Cardiac septum (tissue), 1 donor: Measurements from ENCODE around the gene HOXA13. TPM values are rescaled to one million over a fixed set of nuclear protein-coding genes. Genes with fewer than 3 reads are reported as not detected.
A peak's percentile ranks its signal among the peaks of the same experiment; 100 is the strongest.

Experiments used
- DNase-seq: peaks from one replicate; pipeline ENCODE4 v3.0.0-alpha.2; 2020; ENCODE audit warnings: low spot score
- intact Hi-C: fragments of 100-400 bp; cut with DNase I; formaldehyde crosslinking; loops from one replicate; pipeline ENCODE4 v1.14.0; 2022
- total RNA-seq: library from RNA; stranded (reverse); fragmentation: NEBNext Ultra II Directional; extraction: Animal tissue kit (Norgen Biotek cat#: 25700); gene quantifications from one replicate; pipeline ENCODE4 v1.2.1, GENCODE V29; 2021
- donor health status: DM: no; HTN: no; CAD: no.

The HOXA13 gene
- total RNA-seq, 1 donor from 2014 or later, result not detected

DNA sequence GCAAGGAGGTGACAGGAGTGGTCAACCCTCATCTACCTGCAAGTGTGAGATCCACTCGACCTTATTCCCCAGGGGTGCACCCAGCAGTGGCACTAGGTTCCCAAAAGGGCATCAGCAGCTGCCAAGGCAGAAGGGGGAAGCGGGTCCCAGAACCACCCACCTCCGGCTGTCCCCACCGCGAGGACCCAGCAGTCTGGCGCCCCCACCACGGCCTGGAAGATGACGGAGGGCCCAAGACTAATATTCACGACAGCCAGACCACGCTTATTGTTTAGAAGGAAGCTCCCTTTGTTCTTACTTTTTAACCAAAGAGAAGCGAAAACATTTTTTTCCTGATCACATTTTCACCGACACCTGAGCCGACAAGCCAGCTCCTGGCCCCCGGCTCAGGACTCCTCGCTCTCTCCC, 39.1 kb upstream of the HOXA13 start:
- intact Hi-C loops, result no loop called here

DNA sequence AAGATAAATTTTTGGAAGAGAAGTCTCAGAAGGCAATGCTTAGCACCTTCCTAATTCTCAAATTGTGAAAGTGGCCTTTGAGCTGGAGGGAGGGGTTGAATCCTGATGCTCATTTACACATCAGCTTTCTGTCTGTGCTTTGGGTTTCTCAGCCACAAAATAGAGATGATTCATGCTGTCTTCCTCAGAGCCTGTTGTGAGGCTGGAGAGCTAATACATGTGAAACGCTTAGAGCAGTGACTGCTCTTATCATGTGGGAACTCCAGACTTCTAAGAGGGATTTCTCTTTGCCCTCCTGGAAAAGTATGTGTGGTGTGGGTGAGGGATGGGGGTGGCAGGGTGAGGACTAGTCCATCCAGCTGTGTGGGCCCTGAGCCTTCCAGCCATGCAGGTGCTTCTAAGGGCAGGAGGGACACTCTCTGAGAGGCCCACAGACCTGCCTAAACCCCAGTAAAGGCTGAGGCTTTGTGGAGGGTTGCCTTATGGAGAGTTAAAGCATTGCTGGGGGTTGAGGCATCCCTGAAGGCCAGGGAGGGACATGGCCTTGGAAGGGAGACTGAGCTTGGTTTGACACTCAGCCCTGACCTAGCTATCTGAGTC, 37.9 kb upstream of the HOXA13 start:
- no peak for DNase-seq
- intact Hi-C loops, result no loop called here

More for the DNA sequence above, 39.1 kb upstream of the HOXA13 start:
- no peak for DNase-seq

GRCh38 chr7:27235387-27236311, 35.8 kb upstream of the HOXA13 start:
- DNase-seq, result no peak
- intact Hi-C loops, result no loop called here

DNA sequence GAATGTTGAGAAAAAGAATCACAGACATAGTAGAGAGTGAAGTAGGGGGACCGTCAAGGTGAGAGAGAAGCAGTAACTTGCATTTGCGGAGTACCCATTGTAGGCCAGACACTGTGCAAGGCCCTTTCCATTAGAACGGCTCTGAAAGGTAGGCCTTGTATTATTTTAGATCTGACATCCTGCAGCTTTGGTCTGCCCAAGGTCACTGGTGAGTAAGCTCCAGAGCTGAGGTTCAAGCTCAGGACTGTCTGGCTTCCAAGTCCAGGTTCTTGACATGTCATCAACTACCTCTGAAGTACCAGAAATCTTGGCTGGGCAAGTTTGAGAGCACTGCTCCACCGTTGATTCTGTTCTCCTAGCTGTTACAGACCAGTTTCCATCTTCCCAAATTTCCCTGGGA, 29.6 kb upstream of the HOXA13 start:
- DNase-seq, result no peak
- intact Hi-C loops, result no loop called here

GRCh38 chr7:27224983-27225934, 25.4 kb upstream of the HOXA13 start:
- DNase-seq, result peak; percentile 66
- intact Hi-C loops, result no loop called here

DNA sequence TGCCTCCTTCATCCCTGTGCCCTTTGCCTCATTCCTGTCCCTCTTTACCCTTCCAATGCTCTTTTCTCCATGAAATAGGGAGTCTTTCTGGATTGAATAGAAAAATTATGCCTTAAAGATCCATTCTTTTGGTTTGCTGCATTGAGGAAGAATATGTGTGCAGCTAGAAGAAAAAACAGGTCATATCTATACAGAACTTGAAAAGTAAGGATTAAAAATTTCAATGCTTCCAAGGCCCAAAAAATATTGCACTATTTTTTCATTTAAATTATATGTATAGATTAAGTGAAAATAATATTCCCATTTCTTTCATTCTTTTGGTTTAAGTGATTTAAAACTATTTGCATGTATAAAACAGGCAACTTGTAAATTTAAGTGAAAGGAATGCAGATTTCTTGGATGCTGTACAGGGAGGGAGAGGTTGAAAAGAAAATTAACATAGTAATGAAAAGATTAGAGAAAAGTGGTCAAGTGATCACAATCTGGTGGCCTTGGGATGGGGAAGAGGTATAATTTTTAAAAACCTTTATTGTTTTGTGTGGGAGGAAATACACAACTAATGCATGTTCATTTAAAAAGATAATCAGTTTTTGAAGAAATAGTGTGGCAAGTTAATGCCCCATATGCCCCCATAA, 24.2 kb upstream of the HOXA13 start:
- DNase-seq, result no peak
- intact Hi-C loops, result no loop called here

GRCh38 chr7:27221201-27221797, 21.4 kb upstream of the HOXA13 start:
- DNase-seq, result no peak
- intact Hi-C loops, result no loop called here

DNA sequence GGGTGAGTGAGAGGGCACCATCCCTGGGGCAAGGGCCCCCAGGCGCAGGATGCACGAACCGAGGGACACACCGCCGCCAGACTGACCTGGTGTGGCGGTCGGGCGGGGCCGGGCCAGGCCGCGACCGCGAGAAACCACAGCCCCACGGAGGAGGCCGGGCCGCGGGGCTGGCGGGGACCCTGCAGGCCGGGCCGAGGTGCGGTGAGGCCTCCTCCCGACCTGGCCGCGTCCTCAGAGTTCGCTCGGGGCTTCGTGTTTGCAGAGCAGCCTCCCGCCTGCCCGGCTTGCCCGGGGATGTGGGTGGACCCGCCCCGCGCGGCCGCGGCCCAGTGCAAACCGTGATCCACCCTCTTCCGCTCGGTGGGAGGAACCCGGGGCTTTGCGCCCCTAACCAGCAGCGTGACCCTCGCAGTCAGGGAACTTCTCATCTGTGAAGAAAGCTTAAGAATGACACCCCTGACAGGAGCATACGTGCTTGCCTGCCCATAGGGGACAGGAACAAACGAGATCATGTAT, 20.6 kb upstream of the HOXA13 start:
- intact Hi-C loops, result no loop called here
- DNase-seq, result peak; percentile 46

GRCh38 chr7:27219821-27220220, 19.9 kb upstream of the HOXA13 start:
- DNase-seq, result peak; percentile 68
- intact Hi-C loops, result no loop called here

DNA sequence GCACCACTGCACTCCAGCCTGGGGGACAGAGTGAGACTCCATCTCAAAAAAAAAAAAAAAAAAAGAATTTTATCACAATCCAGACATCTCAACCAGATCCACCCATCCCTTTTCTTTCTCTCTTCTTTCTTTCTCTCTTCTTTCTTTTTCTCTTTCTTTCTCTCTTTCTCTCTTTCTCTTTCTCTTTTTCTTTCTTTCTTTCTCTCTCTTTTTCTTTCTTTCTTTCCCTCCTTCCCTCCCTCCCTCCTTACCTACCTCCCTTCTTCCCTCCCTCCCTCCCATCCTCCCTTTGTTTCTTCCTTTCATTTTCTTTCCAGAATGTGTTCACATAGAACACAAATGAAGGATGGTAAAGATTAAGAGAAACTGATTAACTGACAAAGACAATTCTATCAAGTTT, 18.1 kb upstream of the HOXA13 start:
- no peak for DNase-seq
- intact Hi-C loops, result no loop called here

- intact Hi-C loops, result no loop called here
- no peak for DNase-seq
Observed at GRCh38 chr7:27215356-27215755, 15.5 kb upstream of the HOXA13 start.

- DNase-seq, result no peak
- intact Hi-C loops, result loop anchor here (5.0 kb wide), 1 partner anchor 363 kb away; no protein-coding TSS in a partner anchor
Observed at GRCh38 chr7:27214239-27214950, 14.5 kb upstream of the HOXA13 start.

DNA sequence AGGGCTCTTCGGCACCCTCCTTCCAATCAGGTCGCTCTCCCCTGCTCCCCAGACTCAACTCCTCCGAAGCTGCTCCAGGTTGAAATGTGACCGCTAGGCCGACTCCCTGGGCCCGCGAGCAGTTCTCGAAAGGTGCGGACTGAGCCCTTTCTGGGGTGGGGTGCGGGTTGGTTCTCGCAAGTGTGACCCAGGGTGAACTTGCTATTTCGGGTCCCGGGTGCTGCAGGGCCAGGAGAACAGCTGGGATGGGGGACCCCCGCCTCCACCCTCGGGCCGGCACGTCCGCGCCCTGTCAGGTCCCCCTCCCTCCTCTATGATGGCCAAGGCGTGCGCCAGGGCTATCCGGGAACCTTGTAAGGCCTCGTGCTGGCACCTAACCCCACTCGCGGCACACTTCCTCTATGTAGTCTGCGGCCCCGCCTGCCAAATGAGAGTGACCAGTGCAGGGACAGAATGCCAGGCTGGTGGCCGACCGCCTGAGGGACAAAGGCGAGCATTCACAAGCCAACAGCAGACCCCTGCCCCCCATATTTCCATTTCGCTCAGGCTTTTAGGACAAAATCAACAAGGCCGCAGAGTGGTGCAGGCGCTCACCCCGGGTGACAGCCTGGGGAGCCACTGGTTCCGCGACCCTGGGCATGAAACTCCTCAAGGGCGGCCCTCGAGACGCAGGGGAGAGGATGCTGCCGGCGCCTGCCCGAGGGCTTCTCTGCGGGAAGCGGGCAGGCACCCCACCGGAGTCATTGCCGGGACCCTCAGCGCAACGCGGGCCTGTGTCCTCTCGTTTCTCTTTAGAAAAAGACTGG, 13.7 kb upstream of the HOXA13 start:
- intact Hi-C loops, result loop anchor here (5.0 kb wide), 1 partner anchor 364 kb away; no protein-coding TSS in a partner anchor

DNA sequence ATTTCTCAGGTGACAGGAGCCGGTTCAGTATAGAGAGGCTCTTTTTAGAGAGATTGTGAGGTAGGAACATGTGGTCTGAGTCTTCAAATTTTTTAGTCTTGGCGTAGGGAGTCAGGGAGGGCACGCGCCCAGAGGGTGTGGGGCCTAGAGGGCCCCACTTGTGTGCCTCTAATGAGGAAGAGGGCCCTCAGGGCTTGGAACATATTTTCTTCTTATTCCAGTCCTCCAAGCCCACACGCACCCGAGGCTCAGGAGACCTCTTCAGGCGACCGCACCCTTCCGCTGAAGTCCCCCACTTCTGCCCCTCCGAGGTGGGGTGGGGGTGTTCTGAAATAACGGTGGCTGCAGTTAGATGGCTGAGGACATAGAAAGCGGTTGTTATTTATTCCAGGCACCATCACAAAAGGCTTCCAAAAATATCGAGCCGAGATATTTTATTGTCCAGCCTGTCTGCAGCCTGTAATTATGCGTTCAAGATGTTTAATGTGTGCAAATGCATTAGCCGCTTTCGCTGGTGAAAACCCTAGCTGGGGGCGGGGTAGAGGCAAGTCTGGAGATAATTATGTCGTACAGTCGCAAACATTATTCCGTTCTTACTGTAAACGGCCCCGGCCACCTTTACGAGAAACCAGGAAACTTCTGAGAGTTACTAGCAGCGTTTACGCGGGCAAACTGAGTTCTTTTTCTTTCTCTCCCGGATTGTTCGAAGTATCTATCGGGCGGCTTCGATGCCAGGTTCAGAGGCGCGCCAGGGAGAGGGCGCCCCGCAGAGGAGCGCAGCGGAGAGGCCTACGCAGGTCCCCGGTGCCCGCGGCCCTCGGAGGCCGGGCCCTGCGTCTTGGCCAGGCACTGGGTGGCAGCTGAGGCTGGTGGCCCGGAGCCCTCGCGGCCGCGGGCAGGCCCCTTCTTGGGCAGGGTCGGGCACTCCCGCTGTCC, 12.9 kb upstream of the HOXA13 start:
- DNase-seq, result no peak
- intact Hi-C loops, result loop anchor here (5.0 kb wide), 1 partner anchor 365 kb away; no protein-coding TSS in a partner anchor

More for the DNA sequence above, 13.7 kb upstream of the HOXA13 start:
- peak; percentile 71 for DNase-seq

DNA sequence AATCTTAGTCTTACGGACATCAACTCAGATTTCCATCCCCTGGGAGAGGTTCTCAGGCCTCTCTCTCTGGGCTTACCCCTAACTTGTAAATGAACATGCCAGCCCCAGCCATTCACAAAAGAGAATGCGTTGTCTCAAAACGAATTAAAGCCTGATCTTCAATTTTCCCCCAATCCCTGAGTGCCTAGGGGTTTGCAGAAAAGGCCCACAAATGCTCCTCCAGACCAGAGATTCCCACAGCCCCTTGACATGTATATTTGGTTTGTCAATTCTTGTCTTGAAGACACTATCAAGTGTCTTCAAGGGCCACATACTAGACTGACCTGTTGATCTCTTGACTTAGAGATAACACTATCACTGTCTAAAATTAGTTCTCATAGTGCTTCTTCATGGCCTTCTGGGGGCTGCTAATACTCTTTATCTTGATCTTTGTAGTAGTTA, 11.9 kb upstream of the HOXA13 start:
- DNase-seq, result no peak
- intact Hi-C loops, result loop anchor here (5.0 kb wide), 1 partner anchor 366 kb away; no protein-coding TSS in a partner anchor

GRCh38 chr7:27211084-27211446, 11.2 kb upstream of the HOXA13 start:
- intact Hi-C loops, result loop anchor here (5.0 kb wide), 1 partner anchor 366 kb away; no protein-coding TSS in a partner anchor
- DNase-seq, result no peak
